Measurements from ENCODE around the gene ADCY5. TPM values are rescaled to one million over a fixed set of nuclear protein-coding genes. Genes with fewer than 3 reads are reported as not detected.

ADCY5 gene
- total and polyA plus RNA-seq, 2 donors (not counting 1 experiment from before 2014, with no cell fraction given), result not detected

DNA sequence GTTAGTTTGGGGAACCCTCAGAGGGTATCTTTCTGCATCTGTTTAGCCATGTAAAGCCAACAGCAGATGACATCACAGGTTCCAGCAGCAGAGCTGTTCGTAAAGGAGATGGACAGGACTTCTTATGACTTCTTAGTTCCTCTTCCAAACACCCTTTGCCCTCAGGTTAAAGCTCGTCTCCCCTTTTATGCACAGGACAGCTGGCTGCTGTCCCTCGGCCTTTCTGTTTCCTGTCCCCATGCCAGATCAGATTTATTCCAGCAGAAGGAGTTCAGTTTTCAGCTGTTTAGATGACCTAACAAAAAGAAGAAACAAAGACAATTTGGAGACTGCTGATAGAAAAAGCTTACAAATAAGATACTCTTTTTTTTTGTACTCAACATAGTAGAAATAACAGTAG lies 202.0 kb downstream of the ADCY5 start:
- Histone ChIP-seq H4K20me1 (ENCODE audit: control insufficient read depth, insufficient read depth, low read length, poor library complexity, severe bottlenecking) (no peaks in the 10 kb centered on the region), H3K9me3 (ENCODE audit: control extremely low read depth in 1 of 3, control insufficient read depth in 2 of 3, insufficient read depth in 1 of 3, low read length in 2 of 3) (no peaks in the 10 kb centered on the region), H3K4me2 (replicated peaks; ENCODE audit: low read depth, low read length, poor library complexity, severe bottlenecking) (no peak overlapping the region), H3K79me2 (ENCODE audit: control insufficient read depth, insufficient read depth, low read length) (no peaks in the 10 kb centered on the region), H3K27me3 (replicated peaks in 1 of 4; ENCODE audit: control extremely low read depth in 1 of 4, control insufficient read depth in 3 of 4, insufficient read depth in 4 of 4, low read length in 3 of 4) (no peaks in the 10 kb centered on the region), H3K4me3 (ENCODE audit: control extremely low read depth in 1 of 5, extremely low read depth in 1 of 5, insufficient read depth in 1 of 5, low read depth in 2 of 5, low read length in 4 of 5) (no peak overlapping the region), H3K4me1 (ENCODE audit: control insufficient read depth in 2 of 2, insufficient read depth in 2 of 2, low read length in 2 of 2) (no peaks in the 10 kb centered on the region), H3K27ac (ENCODE audit: low read length in 2 of 2) (no peak overlapping the region), H3K36me3 (replicated peaks in 1 of 2; ENCODE audit: control extremely low read depth in 1 of 2, control insufficient read depth in 1 of 2, extremely low read depth in 1 of 2, insufficient read depth in 2 of 2, low read length in 1 of 2) (peaks cover 7 to 29% of the 10 kb centered on the region in 2 experiments), H3K9ac (ENCODE audit: low read length) (no peak overlapping the region), H2AFZ (ENCODE audit: insufficient read depth, low read depth, low read length, poor library complexity, severe bottlenecking) (no peak overlapping the region)
- no peak overlapping the region for H3K4me3 Mint-ChIP-seq
- POLR2A ChIA-PET, result no interaction called here
- WGBS (ENCODE audit: insufficient coverage), result 75% methylated on average over 1 of the region's 3 CpGs
- ATAC-seq (ENCODE audit: low read depth) (no peak), DNase-seq (no peak)
- no peaks in the 10 kb centered on the region for H3K9me3 Mint-ChIP-seq (ENCODE audit: insufficient read depth)
- intact Hi-C loops (cut with micrococcal nuclease), result no loop called here
- no peaks in the 10 kb centered on the region for H3K27me3 Mint-ChIP-seq
- H3K4me1 Mint-ChIP-seq, result no peaks in the 10 kb centered on the region
- no peak overlapping the region for H3K27ac Mint-ChIP-seq
- TF ChIP-seq EZH2 (IDR thresholded peaks at IDR 0.05; ENCODE audit: borderline replicate concordance, insufficient read depth, low read depth, low read length, poor library complexity, severe bottlenecking), result no peak
- TF ChIP-seq, protein P1, sequence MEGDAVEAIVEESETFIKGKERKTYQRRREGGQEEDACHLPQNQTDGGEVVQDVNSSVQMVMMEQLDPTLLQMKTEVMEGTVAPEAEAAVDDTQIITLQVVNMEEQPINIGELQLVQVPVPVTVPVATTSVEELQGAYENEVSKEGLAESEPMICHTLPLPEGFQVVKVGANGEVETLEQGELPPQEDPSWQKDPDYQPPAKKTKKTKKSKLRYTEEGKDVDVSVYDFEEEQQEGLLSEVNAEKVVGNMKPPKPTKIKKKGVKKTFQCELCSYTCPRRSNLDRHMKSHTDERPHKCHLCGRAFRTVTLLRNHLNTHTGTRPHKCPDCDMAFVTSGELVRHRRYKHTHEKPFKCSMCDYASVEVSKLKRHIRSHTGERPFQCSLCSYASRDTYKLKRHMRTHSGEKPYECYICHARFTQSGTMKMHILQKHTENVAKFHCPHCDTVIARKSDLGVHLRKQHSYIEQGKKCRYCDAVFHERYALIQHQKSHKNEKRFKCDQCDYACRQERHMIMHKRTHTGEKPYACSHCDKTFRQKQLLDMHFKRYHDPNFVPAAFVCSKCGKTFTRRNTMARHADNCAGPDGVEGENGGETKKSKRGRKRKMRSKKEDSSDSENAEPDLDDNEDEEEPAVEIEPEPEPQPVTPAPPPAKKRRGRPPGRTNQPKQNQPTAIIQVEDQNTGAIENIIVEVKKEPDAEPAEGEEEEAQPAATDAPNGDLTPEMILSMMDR (IDR thresholded peaks at IDR 0.05), result no peak
- CTCF ChIA-PET, result no interaction called here

DNA sequence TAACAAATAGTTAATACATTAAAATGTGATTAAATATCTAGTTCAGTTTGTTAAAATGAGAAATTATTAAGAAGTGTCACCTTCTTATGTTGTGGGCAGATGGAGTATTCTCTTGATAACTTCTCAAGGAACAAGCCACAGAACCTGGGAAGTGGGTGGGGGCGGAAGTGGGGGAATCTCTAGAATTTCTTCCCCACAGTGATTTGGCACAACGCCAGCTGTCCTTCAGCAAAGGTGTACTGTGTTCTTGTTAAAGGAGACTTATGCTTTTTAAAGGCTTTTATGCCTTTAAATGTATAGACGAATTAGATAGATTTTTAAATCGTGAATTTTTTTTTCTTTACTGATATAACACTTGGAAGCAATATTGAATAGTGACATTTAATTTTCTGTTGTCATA lies 204.8 kb downstream of the ADCY5 start:
- H3K27me3 ChIP-seq (replicated peaks in 1 of 4; ENCODE audit: control extremely low read depth in 1 of 4, control insufficient read depth in 3 of 4, insufficient read depth in 4 of 4, low read length in 3 of 4), result no peaks in the 10 kb centered on the region
- no peak overlapping the region for H3K4me3 ChIP-seq (ENCODE audit: control extremely low read depth in 1 of 5, extremely low read depth in 1 of 5, insufficient read depth in 1 of 5, low read depth in 2 of 5, low read length in 4 of 5)
- H3K36me3 ChIP-seq (replicated peaks in 1 of 2; ENCODE audit: control extremely low read depth in 1 of 2, control insufficient read depth in 1 of 2, extremely low read depth in 1 of 2, insufficient read depth in 2 of 2, low read length in 1 of 2), result peaks cover 6 to 27% of the 10 kb centered on the region in 2 experiments
- no peak overlapping the region for H3K27ac Mint-ChIP-seq
- no peak for TF ChIP-seq EZH2 (IDR thresholded peaks at IDR 0.05; ENCODE audit: borderline replicate concordance, insufficient read depth, low read depth, low read length, poor library complexity, severe bottlenecking)
- TF ChIP-seq, protein P1 (IDR thresholded peaks at IDR 0.05), result no peak
- no peaks in the 10 kb centered on the region for H3K27me3 Mint-ChIP-seq
- ChIA-PET POLR2A (no interaction called here), CTCF (no interaction called here)
- H3K4me3 Mint-ChIP-seq, result no peak overlapping the region
- H4K20me1 ChIP-seq (ENCODE audit: control insufficient read depth, insufficient read depth, low read length, poor library complexity, severe bottlenecking), result no peaks in the 10 kb centered on the region
- no peaks in the 10 kb centered on the region for H3K9me3 ChIP-seq (ENCODE audit: control extremely low read depth in 1 of 3, control insufficient read depth in 2 of 3, insufficient read depth in 1 of 3, low read length in 2 of 3)
- 80% methylated on average over 1 of the region's 4 CpGs for WGBS (ENCODE audit: insufficient coverage)
- H2AFZ ChIP-seq (ENCODE audit: insufficient read depth, low read depth, low read length, poor library complexity, severe bottlenecking), result no peak overlapping the region
- no peak overlapping the region for H3K9ac ChIP-seq (ENCODE audit: low read length)
- DNase-seq (no peak), ATAC-seq (ENCODE audit: low read depth) (no peak)
- H3K4me2 ChIP-seq (replicated peaks; ENCODE audit: low read depth, low read length, poor library complexity, severe bottlenecking), result no peak overlapping the region
- H3K4me1 ChIP-seq (ENCODE audit: control insufficient read depth in 2 of 2, insufficient read depth in 2 of 2, low read length in 2 of 2), result no peaks in the 10 kb centered on the region
- intact Hi-C loops (cut with micrococcal nuclease), result no loop called here
- H3K9me3 Mint-ChIP-seq (ENCODE audit: insufficient read depth), result no peaks in the 10 kb centered on the region
- no peaks in the 10 kb centered on the region for H3K4me1 Mint-ChIP-seq
- H3K27ac ChIP-seq (ENCODE audit: low read length in 2 of 2), result no peak overlapping the region
- no peaks in the 10 kb centered on the region for H3K79me2 ChIP-seq (ENCODE audit: control insufficient read depth, insufficient read depth, low read length)
